Loucy (cell line): ENCODE data around the gene ELMO1.

Source experiments
- CTCF ChIP-seq: fragments of 200-600 bp; sonication (generic); conservative IDR thresholded peaks from 2 replicates; pipeline ENCODE4 v1.5.1; 2014; ENCODE audit warnings: mild to moderate bottlenecking, antibody characterized with exemption, low read length
- EZH2phosphoT487 ChIP-seq: fragments of 200-600 bp; IDR thresholded peaks from 2 replicates; pipeline ENCODE4 v1.6.1; 2018; ENCODE audit warnings: antibody characterized with exemption, mild to moderate bottlenecking, moderate library complexity, borderline replicate concordance

GRCh38 chr7:37197108-37197507 lies 251.6 kb downstream of the ELMO1 start:
- TF ChIP-seq CTCF (no peak), EZH2phosphoT487 (no peak)
